Inflammatory macrophage treated with lipopolysaccharide for 4 hours (primary cell): ENCODE results near the gene GALK1.

Experiments
- DNase-seq: peaks from one replicate; pipeline ENCODE4 v3.0.0-alpha.2; 2020

GALK1 gene

GRCh38 chr17:75783803-75784472 lies 18.9 kb upstream of the GALK1 start:
- DNase-seq: no peak

- peak; percentile 98 for DNase-seq
Measured at GRCh38 chr17:75783069-75783783, 18.2 kb upstream of the GALK1 start.

- no peak for DNase-seq
Measured at GRCh38 chr17:75779987-75780889, 15.2 kb upstream of the GALK1 start.

- peak; percentile 100 for DNase-seq
Measured at GRCh38 chr17:75779250-75779986, 14.4 kb upstream of the GALK1 start.

- no peak for DNase-seq
Measured at GRCh38 chr17:75778861-75779249, 13.9 kb upstream of the GALK1 start.

GRCh38 chr17:75778066-75778860 lies 13.3 kb upstream of the GALK1 start:
- DNase-seq: peak; percentile 18

- no peak for DNase-seq
Measured at GRCh38 chr17:75777296-75777922, 12.4 kb upstream of the GALK1 start.

- DNase-seq: peak; percentile 55
Measured at GRCh38 chr17:75776386-75777295, 11.6 kb upstream of the GALK1 start.

GRCh38 chr17:75774991-75775668 lies 10.1 kb upstream of the GALK1 start:
- peak; percentile 11 for DNase-seq

- no peak for DNase-seq
Measured at GRCh38 chr17:75774471-75774990, 9.5 kb upstream of the GALK1 start.

GRCh38 chr17:75773808-75774470 lies 8.9 kb upstream of the GALK1 start:
- no peak for DNase-seq

GRCh38 chr17:75773121-75773807 lies 8.3 kb upstream of the GALK1 start:
- no peak for DNase-seq

- DNase-seq: no peak
Measured at GRCh38 chr17:75771334-75772281, 6.6 kb upstream of the GALK1 start.

- DNase-seq: no peak
Measured at GRCh38 chr17:75769536-75769935, 4.5 kb upstream of the GALK1 start.

GRCh38 chr17:75767881-75768280 lies 2.9 kb upstream of the GALK1 start:
- DNase-seq: no peak

GRCh38 chr17:75765981-75766380 lies 989 bp upstream of the GALK1 start:
- no peak for DNase-seq

- no peak for DNase-seq
Measured at GRCh38 chr17:75764417-75764710, 628 bp downstream of the GALK1 start.
